Left ventricle myocardium superior (tissue), 1 donor: ENCODE data around the gene ABR. TPM values are rescaled to one million over a fixed set of nuclear protein-coding genes. Genes with fewer than 3 reads are reported as not detected.
A peak's percentile ranks its signal among the peaks of the same experiment; 100 is the strongest.
"Not testable (repeated sequence)": the region's sequence is repeated elsewhere in the genome, so short reads cannot be mapped to it uniquely, and the experiment has no call there.

ENCODE experiments used
- ATAC-seq: fragments of 200-7000 bp; cut with Tn5 transposase; one replicate; pipeline ENCODE4 v1.9.1; 2020; ENCODE audit warnings: mild to moderate bottlenecking, moderate library complexity
- DNase-seq: peaks from one replicate; pipeline ENCODE4 v3.0.0-alpha.2; 2020
- intact Hi-C: fragments of 100-400 bp; cut with micrococcal nuclease; formaldehyde crosslinking; loops from one replicate; pipeline ENCODE4 v1.11.0; 2022
- total RNA-seq: library from RNA; stranded (reverse); fragmentation: NEBNext Ultra II Directional; extraction: Animal tissue kit (Norgen Biotek cat#: 25700); gene quantifications from one replicate; pipeline ENCODE4 v1.2.1, GENCODE V29; 2021
- donor health status: DM: no; HTN: yes; CAD: no; lungs with severe emphysema.

The ABR gene
- total RNA-seq, 1 donor from 2014 or later = 167 TPM

DNA sequence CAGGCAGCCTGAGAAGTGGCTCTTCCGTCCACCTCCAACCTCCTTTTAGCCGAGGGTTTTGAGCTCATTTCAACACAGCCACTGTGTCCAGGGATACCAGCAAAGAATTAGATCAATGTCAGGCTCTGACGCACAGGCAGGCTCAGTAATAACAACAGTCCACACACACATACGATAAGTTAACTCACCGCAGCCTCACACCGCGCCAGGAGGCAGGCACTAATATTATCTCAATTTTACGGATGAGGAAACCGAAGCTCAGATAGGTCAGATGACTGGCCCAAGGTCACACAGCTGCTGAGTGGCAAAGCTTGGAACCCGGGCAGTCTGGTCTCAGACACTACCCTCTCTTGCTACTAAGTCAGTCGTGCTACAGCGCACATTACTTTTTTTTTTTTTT is 22.9 kb downstream of the ABR start:
- ATAC-seq (no peak), DNase-seq (no peak)
- intact Hi-C loops = no loop called here

DNA sequence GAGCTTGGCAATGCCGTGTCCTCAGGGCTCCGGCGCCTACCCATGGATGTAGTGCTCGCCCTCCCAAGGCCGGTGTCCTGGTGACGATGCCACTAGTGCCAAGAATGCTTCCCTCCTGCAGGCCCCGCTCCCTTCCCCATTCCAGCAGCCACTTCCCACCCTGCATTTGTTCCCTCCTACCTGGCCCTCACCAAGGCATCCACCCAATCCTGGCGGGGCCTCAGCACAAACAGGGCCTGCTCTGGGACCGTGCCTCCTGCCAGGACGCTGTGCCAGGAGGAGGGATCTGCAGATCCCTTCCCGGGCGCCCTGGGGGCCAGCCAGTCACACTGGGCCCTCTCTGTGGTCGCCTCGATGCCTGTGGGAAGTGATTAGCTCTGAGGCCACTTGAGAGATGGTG is 25.1 kb downstream of the ABR start:
- peak; percentile 74 for DNase-seq
- intact Hi-C loops = no loop called here
- ATAC-seq = peak; percentile 74

DNA sequence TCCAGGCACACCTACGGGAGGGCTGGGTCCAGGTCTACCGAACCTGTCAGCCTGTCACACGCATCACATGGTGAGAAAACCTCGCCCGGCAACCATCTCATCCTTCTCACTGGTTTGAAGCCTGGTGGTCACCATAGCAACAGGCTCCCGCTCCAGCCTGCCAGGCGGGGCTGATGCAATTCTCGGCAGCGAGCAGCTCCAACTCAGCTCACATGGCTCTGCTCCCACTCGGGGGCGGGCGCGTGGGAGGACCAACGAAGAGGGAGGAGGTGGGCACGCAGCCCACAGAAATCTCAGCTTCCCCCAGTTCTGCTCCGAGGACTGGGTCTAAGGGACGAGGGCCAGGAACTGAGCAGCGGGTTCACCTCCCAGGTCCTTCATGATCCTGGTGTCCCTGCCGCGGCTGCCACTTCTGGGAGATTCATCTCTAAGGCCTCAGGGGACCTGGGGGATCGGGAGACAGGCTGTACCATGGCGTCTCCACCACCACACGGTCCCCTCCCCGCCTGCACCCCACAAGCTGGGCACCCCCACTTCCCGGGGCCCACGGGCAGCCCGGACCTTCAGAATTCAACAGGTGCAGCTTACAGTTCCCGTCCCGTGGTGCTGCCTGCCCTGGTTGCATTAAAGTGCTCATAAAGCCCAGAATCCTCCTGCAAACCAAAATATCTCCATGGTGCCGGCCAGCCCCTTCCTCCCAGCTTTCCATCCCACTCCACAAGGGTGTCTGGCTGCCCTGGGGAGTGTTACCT is 25.8 kb downstream of the ABR start:
- ATAC-seq (peak; percentile 18), DNase-seq (peak; percentile 78)
- intact Hi-C loops = no loop called here

DNA sequence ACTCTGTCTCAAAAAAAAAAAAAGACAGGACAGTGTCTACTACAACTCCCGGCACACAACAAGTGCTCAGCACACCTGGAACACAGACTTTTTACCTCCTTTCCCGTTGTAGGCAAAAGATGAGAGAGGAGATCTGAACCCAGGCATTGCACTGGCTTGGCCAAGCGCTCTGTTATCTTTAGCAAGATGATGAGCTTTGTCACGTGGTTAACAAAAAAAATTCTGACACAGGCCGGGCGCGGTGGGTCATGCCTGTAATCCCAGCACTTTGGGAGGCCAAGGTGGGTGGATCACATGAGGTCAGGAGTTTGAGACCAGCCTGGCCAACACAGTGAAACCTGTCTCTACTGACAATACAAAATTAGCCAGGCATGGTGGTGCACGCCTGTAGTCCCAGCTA is 27.2 kb downstream of the ABR start:
- ATAC-seq, intact Hi-C loops, DNase-seq: not testable (repeated sequence)

DNA sequence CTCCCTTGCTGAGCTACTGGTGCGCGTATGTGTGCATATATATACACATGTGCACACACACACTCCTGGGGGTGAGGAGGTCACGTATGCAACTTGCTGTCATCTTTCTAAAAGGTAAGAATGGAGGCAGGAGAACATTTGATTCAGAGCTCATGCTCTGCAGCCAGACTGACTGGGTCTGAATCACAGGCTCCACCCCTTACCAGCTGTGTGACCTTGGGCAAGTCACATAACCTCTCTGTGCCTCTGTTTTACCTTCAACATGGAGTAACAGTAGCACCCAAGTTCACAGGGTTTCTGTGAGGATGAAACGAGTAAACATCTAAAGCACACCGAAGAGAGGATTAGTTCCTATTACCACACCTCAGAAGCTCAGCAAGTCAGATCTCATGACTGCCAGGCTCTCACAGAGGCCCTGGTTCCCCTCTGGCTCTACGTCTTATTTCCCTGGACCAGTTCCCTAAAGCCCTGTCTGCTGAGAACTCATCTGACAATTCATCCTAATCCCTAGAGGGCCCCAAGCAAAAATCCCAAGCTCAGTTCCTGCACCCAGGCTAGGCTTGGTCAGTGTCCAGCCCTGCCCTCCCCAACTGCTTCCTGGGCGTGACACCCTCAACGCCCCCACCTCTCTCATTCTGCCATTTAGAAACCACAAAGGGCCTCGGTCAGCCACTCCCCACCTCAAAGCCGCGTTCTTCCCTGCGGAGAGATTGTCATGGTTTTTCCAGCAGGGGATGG is 28.7 kb downstream of the ABR start:
- DNase-seq (no peak), ATAC-seq (no peak)
- intact Hi-C loops = no loop called here

DNA sequence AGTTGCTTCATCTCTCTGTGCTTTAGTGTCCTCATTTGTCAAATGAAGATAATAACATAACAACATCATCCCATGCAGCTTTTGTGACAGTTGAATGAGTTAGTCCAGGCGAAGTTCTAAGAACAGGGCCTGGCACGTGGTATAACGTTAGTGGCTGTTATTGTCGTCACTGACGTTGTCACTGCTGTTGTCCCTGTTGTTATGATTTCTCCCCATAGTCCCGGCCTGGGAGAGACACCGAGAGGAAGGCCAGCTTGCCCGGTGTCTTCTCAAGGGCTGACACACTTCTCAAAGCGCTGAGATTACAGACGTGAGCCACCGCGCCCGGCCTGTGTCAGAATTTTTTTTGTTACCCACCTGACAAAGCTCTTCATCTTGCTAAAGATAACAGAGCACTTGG is 29.9 kb downstream of the ABR start:
- intact Hi-C loops = no loop called here
- no peak for DNase-seq
- peak; percentile 64 for ATAC-seq

DNA sequence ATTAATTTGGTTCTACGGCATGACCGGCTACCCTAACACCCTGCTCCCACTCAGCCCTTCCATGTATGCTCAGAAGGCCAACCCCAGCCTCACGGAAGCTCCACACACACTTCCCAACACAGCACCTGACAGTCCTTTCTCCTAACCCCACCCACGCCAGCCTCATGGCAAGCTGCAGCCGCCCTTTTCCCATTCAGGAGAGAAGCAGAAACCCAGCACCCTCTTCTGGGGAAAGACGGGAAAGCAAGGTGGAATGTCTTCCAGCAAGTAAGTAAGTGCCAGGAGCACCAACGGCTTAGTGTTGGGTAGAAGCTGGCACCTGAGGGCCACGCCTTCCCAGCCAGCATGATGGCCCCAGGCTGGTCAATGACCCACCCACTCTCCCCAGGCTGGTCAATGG is 32.1 kb downstream of the ABR start:
- DNase-seq (peak; percentile 48), ATAC-seq (peak; percentile 40)
- intact Hi-C loops = no loop called here

DNA sequence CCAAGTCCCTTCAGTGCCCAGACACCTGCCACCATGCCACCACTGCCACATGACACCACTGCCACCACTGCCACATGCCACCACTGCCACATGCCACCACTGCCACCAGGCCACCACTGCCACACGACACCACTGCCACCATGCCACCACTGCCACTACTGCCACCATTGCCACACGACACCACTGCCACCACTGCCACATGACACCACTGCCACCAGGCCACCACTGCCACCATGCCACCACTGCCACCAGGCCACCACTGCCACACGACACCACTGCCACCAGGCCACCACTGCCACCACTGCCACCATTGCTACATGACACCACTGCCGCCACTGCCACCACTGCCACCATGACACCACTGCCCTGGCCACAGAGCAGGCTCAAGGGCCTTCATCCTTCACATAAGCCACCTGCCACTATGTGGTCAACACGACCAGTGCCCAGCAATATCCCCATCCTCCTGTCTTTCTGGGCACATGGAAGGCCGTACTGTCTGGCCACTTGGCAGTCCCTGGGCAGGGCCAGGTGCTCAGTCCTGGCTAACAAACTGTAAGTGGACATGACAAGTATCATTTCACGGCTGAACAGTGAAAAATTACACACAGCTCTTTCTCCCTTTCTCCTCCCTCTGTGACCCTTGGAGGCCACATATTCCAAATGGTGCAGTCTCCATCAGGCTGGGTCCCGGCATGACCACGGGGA is 33.1 kb downstream of the ABR start:
- intact Hi-C loops = no loop called here

DNA sequence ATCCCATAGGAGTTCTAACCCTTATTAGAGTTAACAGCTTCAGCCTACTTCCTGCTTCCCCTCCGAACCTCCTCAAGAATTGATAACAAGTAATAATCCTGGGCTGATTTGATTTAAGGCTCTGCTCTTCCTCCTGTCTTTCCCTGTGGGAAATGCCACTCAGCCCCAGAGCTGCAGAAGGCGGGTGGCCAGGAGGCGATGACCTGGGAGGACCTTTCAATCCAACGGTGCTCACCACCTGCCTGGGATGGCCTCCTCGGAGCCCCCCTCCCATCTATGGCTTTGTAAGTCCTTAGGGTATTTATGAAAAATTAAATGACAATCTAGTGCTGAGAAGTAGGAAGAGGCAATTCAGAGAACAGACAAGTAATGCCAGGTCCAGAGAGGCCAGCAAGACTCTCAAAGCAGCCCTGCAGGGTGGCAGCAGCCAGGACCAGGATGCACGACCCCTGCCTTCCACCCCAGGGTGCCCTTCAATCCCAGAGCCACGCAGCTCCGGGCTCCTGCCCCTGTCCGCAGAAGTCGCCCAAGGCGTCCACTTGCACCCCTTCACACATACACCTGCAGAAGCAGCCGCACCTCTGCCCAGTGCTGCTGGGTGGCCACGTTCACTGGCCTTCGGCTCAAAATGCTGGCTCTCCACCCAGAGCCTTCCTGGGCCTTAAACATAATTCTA is 34.3 kb downstream of the ABR start:
- intact Hi-C loops = no loop called here
- ATAC-seq (no peak), DNase-seq (no peak)

More for the DNA sequence above, 33.1 kb downstream of the ABR start:
- no peak for ATAC-seq
- DNase-seq = no peak

DNA sequence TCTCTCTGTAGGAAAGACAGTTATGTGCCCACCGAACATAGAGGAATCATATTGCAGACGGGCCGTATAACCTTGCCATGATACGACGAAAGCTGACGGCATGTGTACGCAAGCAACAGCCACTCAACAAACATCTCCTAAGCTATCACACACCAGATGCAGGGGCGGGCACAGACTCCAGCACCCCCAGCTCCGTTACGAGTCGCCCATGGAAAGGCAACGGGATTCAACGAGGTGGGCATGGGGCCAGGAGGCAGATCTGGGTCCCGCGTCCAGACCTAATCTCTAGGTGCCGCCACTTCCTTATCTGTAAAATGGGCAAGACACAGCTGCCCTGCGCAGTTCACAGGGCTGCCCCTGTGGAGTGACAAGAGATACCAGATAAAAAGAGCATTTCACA is 35.6 kb downstream of the ABR start:
- no peak for ATAC-seq
- no peak for DNase-seq
- intact Hi-C loops = no loop called here

DNA sequence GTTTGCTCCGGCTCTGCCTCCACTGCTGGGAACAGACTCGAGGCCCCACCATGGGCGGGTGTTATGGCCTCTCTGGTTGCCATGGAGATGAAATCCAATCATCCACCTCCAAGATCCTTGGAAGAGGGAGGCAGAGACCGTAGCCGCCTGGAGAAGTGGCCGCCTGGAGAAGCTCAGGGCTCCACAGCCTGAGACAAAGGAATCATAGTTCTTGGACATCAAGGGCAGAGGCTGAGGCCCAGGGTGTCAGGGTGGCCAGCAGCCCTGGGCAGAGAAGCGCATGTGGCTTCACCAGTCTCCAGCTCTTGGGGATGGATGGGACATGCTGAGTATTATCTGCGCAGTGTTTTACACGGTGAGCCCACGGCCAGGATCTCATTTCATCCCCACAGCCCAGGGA is 36.2 kb downstream of the ABR start:
- DNase-seq = no peak
- ATAC-seq = no peak
- intact Hi-C loops = no loop called here

DNA sequence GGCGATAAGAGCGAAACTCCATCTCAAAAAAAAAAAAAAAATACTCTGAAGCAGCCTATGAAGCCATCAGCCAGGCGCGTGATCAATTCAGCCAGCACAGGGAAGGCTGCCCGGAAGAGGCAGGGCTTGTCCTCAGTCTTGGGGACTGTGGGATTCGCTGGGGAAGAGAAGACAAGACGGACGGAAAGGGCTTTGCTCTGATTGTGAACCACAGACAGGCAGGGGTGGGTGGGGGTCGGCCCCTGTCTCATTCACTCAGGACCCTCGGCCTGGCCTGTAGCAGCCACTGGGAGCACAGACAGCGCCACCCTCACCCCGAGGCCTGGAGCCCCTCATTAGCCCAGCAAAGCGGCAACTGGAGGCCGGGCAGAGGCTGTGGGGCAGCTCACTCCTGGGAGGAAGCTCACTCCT is 37.2 kb downstream of the ABR start:
- DNase-seq (peak; percentile 53), ATAC-seq (peak; percentile 38)
- intact Hi-C loops = no loop called here

DNA sequence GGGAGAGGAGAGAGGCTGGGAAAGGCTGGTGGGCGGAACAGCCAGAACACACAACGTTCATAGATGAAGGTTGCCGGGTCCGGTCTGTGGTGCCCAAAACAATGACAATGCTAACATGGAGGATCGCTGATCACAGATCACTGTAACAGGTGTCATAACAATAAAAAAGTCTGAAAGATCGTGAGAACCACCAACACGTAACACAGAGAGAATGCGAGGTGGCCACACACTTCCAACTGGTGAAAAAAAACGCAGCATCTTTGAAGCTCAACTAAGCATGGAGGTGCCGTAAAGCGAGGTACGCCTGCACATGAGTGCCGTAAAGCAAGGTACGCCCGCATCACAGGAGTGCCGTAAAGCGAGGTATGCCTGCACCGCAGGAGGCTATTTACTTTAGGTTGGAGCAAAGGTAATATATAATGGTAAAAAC is 42.3 kb downstream of the ABR start:
- DNase-seq = no peak
- intact Hi-C loops = no loop called here
- no peak for ATAC-seq

DNA sequence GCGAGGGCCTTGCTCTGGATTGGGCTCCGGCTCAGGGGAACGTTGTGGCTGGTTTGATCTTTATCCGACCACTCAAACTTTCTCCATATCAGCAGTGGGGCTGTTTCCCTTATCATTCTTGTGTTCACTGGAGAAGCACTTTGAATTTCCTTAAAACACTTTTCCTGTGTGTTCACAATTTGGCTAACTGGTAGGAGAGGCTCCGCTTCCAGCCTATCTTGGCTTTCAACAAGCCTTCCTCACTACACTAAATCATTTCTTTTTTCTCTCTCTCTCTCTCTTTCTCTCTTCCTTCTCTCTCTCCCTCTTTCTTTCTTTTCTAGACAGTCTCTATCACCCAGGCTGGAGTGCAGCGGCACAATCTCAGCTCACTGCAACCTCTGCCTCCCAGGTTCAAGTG is 43.0 kb downstream of the ABR start:
- no peak for ATAC-seq

DNA sequence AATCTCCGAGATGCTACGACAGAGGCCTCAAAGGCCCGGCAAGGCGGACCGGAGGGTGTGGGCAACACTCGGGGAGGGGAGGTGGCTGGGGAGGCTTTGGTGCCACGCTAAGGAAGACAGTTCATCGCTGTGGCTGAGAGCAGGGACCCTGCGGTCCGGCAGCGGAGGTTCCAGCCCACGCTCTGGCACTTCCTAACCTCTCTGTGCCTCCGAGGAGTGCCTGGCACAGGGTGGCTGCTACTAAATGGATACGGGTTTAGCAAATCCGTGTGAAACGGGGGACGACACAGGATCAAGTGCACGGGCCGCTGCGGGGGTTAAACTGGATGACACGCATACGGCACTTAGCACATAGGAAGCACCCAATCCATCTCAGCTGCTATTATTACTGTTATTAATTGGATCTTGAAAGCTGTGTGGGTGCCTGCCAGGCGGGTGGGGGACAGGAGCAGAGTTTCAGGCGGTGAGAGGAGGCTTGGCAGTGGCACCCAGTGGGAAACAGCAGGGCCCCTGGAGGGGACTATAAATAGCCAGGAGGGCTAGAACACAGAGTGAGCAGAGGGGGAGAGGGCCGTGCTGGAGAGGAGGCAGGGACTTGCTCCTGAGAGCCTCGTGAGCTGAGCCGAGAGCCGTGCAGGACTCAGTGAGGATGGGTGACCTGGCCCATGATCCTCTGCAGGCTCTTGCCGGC is 45.0 kb downstream of the ABR start:
- DNase-seq (peak; percentile 86), ATAC-seq (peak; percentile 98)
- intact Hi-C loops = no loop called here

More for the DNA sequence above, 43.0 kb downstream of the ABR start:
- intact Hi-C loops = no loop called here
- no peak for DNase-seq

DNA sequence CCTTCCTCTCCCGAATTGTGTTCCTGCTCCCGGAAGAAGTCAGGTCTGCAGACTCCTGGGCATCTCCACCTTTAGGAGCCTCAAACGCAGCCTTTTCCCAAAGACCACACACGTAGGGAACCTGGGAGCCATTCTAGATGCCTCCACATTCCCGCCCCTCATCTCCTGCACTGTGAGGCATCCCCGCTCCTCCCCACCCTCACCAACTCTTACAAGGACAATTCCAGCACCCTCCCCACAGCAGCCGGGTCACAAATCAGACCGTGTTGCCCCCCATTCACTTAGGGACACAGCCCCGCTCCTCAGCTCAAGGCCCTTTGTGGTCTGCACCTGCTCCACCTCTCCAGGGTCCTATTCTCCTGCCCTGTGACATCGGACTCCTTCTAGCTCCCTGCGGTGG is 49.6 kb downstream of the ABR start:
- DNase-seq = no peak
- no peak for ATAC-seq
- intact Hi-C loops = no loop called here

DNA sequence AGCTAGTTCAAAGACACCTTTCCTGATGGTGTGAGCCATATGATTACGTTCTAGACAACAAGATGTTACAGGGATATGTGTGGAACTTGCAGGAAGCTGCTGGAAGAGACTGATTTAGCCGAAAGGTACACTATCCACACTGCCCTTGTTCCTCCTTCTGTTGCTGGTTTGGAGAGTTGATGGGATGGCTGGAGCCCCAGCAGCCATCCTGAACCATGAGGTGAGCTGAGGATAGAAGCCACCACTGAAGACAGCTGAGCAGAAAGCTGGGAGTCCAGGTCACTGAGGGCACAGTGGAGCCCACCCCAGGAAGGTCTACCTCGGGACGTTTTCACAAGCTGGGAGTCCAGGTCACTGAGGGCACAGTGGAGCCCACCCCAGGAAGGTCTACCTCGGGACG is 51.3 kb downstream of the ABR start:
- intact Hi-C loops, ATAC-seq, DNase-seq: not testable (repeated sequence)

DNA sequence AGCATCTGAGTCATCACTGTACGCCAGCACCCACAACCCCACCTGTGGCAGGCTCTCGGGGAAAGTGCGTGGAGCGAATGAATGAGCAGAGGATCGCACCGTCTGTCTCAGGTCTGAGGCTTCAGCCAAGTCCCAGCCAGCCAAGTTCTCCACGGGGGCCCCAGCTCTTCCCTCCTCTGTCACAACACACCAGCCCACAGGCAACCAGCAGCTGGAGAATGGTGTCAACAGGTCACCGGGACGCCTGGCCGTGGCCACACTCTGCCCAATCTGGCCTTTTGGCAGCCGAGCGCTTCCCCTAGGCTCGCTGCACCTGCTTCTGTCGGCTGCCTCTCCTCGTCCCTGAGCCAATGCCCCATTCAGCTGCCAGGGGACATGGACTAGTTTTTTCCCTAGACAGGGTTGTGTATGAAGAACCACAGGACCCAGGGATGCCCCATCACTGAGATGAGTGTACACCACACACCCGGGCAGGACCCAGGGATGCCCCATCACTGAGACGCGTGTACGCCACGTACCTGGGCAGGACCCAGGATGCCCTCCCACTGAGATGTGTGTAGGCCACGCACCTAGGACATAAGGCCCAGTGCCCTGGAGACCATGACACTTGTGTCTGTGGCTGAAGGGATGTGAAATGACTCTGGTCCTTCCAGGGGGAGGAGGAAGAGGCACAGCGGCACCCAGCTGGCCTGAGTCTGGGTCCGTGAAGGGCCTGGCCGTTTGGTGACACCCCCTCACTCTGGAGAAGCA is 52.8 kb downstream of the ABR start:
- ATAC-seq (no peak), DNase-seq (no peak)
- intact Hi-C loops = no loop called here
